CD4-positive, alpha-beta T cell treated with Interleukin-17A for 4 hours (primary cell): ENCODE results near the gene C11orf68.

Experiments used
- DNase-seq: peaks from one replicate; pipeline ENCODE4 v3.0.0-alpha.2; 2020; ENCODE audit warnings: mixed read lengths

C11orf68 gene

GRCh38 chr11:65888163-65888814, 30.6 kb downstream of the C11orf68 start, which contains the start of gene FIBP:
Gene FIBP, minus strand, starts transcription at chr11:65888471. Its CDS starts 53 bp downstream, at chr11:65888418.
- peak; percentile 96 for DNase-seq

- peak; percentile 47 for DNase-seq
Observed at GRCh38 chr11:65887723-65888162, 31.1 kb downstream of the C11orf68 start.

- DNase-seq = no peak
Observed at GRCh38 chr11:65886826-65887722, 31.8 kb downstream of the C11orf68 start.

- DNase-seq = no peak
Observed at GRCh38 chr11:65885808-65886536, 32.9 kb downstream of the C11orf68 start.

- DNase-seq = no peak
Observed at GRCh38 chr11:65885231-65885630, 33.6 kb downstream of the C11orf68 start.

- DNase-seq = peak; percentile 86
Observed at GRCh38 chr11:65884716-65885092, 34.2 kb downstream of the C11orf68 start.

- DNase-seq = no peak
Observed at GRCh38 chr11:65883786-65884715, 34.8 kb downstream of the C11orf68 start.

- DNase-seq = no peak
Observed at GRCh38 chr11:65883058-65883761, 35.7 kb downstream of the C11orf68 start.

- no peak for DNase-seq
Observed at GRCh38 chr11:65882120-65883057, 36.5 kb downstream of the C11orf68 start.

GRCh38 chr11:65880844-65881421, 37.9 kb downstream of the C11orf68 start:
- DNase-seq = peak; percentile 4

GRCh38 chr11:65880027-65880426, 38.8 kb downstream of the C11orf68 start:
- DNase-seq = no peak

GRCh38 chr11:65879617-65880016, 39.2 kb downstream of the C11orf68 start, which contains the start of gene CTSW:
Gene CTSW, plus strand, starts transcription at chr11:65879837. Its CDS starts 18 bp downstream, at chr11:65879855.
- peak; percentile 64 for DNase-seq

- DNase-seq = peak; percentile 96
Observed at GRCh38 chr11:65873318-65874156, 45.3 kb downstream of the C11orf68 start.

GRCh38 chr11:65872586-65873317, 46.1 kb downstream of the C11orf68 start, which contains the start of gene EFEMP2:
Gene EFEMP2, minus strand, starts transcription at chr11:65872800. Its CDS starts 446 bp downstream, at chr11:65872354.
- DNase-seq = peak; percentile 21

GRCh38 chr11:65871811-65872548, 46.9 kb downstream of the C11orf68 start:
- DNase-seq = no peak

- no peak for DNase-seq
Observed at GRCh38 chr11:65870706-65871681, 47.9 kb downstream of the C11orf68 start.
